Stimulated activated CD4-positive, alpha-beta T cell treated with anti-CD3 and anti-CD28 coated beads, Interleukin-12 subunit alpha, Interleukin-12 subunit beta, amount 100 ng/mL, for 4 hours (primary cell): ENCODE measurements around the gene TBCA.

Source experiments
- DNase-seq: peaks from one replicate; pipeline ENCODE4 v3.0.0-alpha.2; 2020

Gene TBCA

GRCh38 chr5:77775790-77776553 lies at the start of gene TBCA:
Gene TBCA, minus strand, starts transcription at chr5:77776339. Its CDS starts 82 bp downstream, at chr5:77776257.
- peak; percentile 86 for DNase-seq

GRCh38 chr5:77824981-77825380 lies 48.8 kb upstream of the TBCA start:
- no peak for DNase-seq

- DNase-seq, result no peak
Observed at GRCh38 chr5:77816686-77817085, 40.5 kb upstream of the TBCA start.

- no peak for DNase-seq
Observed at GRCh38 chr5:77812926-77813589, 36.9 kb upstream of the TBCA start.

- DNase-seq, result no peak
Observed at GRCh38 chr5:77806213-77806843, 30.2 kb upstream of the TBCA start.

GRCh38 chr5:77798456-77798855 lies 22.3 kb upstream of the TBCA start:
- no peak for DNase-seq

- DNase-seq, result no peak
Observed at GRCh38 chr5:77797136-77797535, 21.0 kb upstream of the TBCA start.

GRCh38 chr5:77795846-77796245 lies 19.7 kb upstream of the TBCA start:
- no peak for DNase-seq

GRCh38 chr5:77795268-77795667 lies 19.1 kb upstream of the TBCA start:
- DNase-seq, result no peak

- DNase-seq, result no peak
Observed at GRCh38 chr5:77791926-77792325, 15.8 kb upstream of the TBCA start.

- no peak for DNase-seq
Observed at GRCh38 chr5:77791356-77791755, 15.2 kb upstream of the TBCA start.

- no peak for DNase-seq
Observed at GRCh38 chr5:77785229-77785628, 9.1 kb upstream of the TBCA start.

GRCh38 chr5:77784735-77785134 lies 8.6 kb upstream of the TBCA start:
- no peak for DNase-seq

- no peak for DNase-seq
Observed at GRCh38 chr5:77781076-77781475, 4.9 kb upstream of the TBCA start.

GRCh38 chr5:77778881-77779438 lies 2.8 kb upstream of the TBCA start:
- no peak for DNase-seq

- no peak for DNase-seq
Observed at GRCh38 chr5:77778398-77778797, 2.3 kb upstream of the TBCA start.

GRCh38 chr5:77777911-77778310 lies 1.8 kb upstream of the TBCA start:
- no peak for DNase-seq

GRCh38 chr5:77777281-77777892 lies 1.2 kb upstream of the TBCA start:
- no peak for DNase-seq

GRCh38 chr5:77776554-77777206 lies 541 bp upstream of the TBCA start:
- DNase-seq, result no peak

- no peak for DNase-seq
Observed at GRCh38 chr5:77774981-77775789, 954 bp downstream of the TBCA start.

GRCh38 chr5:77773734-77774280 lies 2.3 kb downstream of the TBCA start:
- no peak for DNase-seq

GRCh38 chr5:77772729-77773128 lies 3.4 kb downstream of the TBCA start:
- no peak for DNase-seq
